ENCODE data around the gene PTPRN2.

PTPRN2 gene

DNA sequence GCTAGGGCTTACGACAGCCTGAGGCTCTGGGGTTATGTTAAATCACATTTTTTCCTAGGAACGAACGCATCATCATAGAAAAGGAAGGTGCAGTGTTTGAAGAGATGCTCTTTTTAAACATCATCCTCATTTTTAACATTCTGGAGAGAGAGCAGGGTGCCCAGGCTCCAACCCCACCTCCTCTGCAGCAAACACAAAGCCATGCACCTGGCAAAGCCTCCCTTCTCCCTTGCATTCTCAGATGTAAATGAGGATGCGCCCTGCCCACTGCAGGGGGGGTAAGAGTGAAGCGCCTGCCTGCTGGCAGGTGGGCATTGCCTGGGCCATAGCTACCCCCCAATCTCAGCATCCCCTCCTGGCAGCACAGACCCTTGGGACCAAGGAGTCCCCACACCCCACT, 92.4 kb downstream of the PTPRN2 start:
- in situ Hi-C loops (cut with MboI; ENCODE audit: low sequenced_read_pairs) = no loop called here

DNA sequence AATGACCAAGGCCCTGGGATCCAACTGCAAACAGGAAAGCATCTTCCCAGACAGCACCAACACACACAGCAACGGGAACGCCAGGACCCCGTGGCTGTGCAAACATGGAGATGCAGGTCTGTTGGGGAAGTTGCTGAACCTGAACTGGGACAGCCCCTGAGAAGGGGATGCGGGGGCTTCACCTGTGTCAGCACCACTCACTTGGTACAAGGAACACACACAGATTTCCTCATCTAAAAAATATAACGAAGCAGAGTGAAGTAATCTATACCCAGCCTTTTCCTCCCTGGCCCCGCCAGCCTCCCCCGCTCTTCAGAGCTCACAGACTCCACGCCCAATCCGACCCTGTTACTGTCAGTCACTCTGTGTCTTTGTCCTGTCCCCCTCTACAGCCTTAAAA, 93.0 kb downstream of the PTPRN2 start:
- in situ Hi-C loops (cut with MboI; ENCODE audit: low sequenced_read_pairs) = no loop called here

DNA sequence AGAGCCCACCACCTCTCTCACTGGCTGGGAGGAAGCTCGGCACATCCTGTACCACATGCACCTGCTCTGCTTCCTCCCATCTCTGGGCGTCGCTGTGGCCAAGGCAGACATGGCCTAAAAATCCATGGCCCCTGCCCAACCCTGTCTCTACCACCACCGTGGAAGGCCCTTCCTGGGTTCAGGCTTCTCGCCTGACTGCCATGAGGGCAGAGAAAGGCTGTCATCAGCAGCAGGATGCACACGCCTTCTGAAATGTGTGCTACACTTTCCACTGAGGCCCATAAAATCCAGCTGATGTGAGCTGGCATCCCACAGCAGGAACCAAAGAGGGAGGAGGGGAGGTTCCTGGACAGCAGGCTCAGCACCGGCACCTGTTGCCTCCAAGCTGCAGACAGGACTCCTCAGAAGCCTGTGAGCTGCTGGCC, 93.4 kb downstream of the PTPRN2 start:
- in situ Hi-C loops (cut with MboI; ENCODE audit: low sequenced_read_pairs) = no loop called here

DNA sequence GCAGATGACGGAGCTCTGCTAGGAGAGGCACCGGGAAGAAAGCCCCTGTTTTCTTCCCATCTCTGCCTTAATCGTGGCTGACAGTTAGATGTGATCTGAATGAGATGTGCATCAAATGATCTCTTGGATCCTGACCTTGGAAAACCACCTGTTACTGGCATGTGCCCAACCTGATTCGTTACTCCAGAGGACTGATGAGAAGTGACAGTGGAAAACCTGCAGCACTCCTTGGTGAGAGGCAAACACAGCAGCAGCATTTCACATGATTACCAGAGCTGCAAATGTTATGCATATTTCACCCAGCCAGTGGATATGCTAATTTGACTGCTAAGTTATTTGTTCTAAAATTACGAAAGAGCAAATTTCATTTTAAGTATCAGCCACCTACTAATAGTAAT, 95.3 kb downstream of the PTPRN2 start:
- in situ Hi-C loops (cut with MboI; ENCODE audit: low sequenced_read_pairs) = no loop called here

GRCh38 chr7:158491094-158491493, 96.5 kb downstream of the PTPRN2 start:
- in situ Hi-C loops (cut with MboI; ENCODE audit: low sequenced_read_pairs) = no loop called here

- in situ Hi-C loops (cut with MboI; ENCODE audit: low sequenced_read_pairs) = no loop called here
These were observed 97.3 kb downstream of the PTPRN2 start for GRCh38 chr7:158490171-158490782.

GRCh38 chr7:158489462-158490155, 98.0 kb downstream of the PTPRN2 start:
- in situ Hi-C loops (cut with MboI; ENCODE audit: low sequenced_read_pairs) = no loop called here

DNA sequence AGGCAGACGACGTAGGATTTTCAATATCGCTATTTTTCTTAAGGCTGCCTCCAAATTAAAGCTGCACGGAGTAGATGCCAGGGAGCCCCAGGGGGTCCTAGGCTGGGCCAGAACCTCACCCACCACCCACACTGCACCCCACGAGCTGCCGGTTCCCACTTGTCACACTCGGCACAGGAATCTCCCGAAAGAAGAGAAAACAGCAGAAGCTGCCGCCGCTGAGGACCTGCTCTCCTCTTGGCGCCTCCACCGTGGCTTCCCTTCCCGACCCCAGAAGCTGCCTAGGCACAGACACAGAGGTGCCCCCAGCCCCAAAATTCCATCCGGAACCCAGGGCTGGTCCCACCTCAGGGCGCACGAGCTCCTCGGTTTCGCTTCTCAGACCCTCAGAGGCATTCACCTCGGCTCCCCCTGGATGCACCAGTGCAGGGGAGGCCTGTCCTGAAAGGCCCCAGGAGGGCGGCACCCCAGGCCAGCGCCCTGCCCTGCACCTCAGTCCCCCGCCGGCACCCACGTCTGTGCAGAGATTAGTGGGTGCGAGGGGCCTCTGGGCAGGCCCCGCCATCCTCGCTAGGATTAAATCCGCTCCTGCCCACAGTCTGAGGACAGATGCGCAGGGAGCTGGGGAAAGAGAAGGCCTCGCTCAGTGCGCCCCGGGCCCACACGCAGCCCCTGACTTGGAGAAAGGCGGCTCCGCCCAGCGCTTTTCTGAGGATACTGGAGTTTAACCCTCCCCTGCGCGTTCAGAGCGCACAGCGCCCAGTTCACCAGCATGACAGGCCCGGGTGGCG, 99.2 kb downstream of the PTPRN2 start:
- in situ Hi-C loops (cut with MboI; ENCODE audit: low sequenced_read_pairs) = no loop called here

- in situ Hi-C loops (cut with MboI; ENCODE audit: low sequenced_read_pairs) = no loop called here
These were observed 99.9 kb downstream of the PTPRN2 start for GRCh38 chr7:158487631-158488151.

GRCh38 chr7:158486919-158487318, 100.7 kb downstream of the PTPRN2 start:
- in situ Hi-C loops (cut with MboI; ENCODE audit: low sequenced_read_pairs) = no loop called here

DNA sequence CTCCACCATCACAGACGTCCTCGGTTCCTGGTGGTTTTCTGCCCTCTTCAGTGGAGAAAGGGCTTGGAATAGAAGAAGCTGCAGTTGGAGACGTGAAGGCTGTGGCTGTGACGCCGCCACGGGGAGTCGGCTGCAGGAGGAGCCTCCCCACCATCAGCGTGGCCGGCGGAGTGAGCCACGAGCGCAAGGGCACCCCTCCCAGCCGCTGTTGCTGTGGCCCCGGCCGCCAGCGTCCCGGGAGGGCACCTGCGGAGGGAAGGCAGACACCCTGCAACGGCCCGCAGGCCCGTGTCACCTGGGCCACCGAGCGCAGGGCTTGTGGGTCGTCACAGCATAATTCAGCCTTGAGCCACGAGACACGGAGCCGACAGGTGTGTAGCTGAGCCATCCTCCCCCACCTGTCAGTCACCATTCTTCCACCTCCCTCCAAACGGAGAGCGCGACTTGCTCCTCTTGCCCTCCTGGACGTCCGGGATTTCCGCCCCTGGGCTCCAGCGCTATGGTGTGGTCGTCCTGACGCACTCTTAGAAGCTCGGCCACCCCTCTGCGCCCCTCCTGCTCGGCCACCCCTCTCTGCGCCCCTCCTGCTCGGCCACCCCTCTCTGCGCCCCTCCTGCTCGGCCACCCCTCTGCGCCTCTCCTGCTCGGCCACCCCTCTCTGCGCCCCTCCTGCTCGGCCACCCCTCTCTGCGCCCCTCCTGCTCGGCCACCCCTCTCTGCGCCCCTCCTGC, 102.7 kb downstream of the PTPRN2 start:
- in situ Hi-C loops (cut with MboI; ENCODE audit: low sequenced_read_pairs) = no loop called here

- in situ Hi-C loops (cut with MboI; ENCODE audit: low sequenced_read_pairs) = no loop called here
These were observed 105.1 kb downstream of the PTPRN2 start for GRCh38 chr7:158482480-158482879.

- in situ Hi-C loops (cut with MboI; ENCODE audit: low sequenced_read_pairs) = no loop called here
These were observed 108.0 kb downstream of the PTPRN2 start for GRCh38 chr7:158479664-158480025.

GRCh38 chr7:158479021-158479663, 108.5 kb downstream of the PTPRN2 start:
- in situ Hi-C loops (cut with MboI; ENCODE audit: low sequenced_read_pairs) = no loop called here

DNA sequence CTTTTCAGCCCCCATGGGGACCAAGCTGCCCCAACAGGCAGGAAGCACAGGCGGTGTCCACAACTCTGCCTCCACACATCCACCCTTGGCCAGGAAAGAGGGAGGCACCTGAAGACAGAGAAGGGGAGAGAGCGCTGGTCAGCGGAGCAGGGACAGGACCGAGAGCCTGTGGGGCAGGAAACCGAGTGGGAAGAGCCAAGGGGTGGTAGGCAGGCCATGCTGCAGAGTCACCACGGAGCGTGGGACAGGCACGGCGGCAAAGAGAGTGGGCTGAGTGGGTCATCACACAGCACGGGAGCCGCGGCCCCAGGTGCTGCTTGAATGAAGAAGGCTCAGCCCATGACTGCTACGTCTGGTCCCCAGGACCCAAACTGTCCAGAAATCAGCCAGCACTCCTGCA, 109.8 kb downstream of the PTPRN2 start:
- in situ Hi-C loops (cut with MboI; ENCODE audit: low sequenced_read_pairs) = no loop called here

DNA sequence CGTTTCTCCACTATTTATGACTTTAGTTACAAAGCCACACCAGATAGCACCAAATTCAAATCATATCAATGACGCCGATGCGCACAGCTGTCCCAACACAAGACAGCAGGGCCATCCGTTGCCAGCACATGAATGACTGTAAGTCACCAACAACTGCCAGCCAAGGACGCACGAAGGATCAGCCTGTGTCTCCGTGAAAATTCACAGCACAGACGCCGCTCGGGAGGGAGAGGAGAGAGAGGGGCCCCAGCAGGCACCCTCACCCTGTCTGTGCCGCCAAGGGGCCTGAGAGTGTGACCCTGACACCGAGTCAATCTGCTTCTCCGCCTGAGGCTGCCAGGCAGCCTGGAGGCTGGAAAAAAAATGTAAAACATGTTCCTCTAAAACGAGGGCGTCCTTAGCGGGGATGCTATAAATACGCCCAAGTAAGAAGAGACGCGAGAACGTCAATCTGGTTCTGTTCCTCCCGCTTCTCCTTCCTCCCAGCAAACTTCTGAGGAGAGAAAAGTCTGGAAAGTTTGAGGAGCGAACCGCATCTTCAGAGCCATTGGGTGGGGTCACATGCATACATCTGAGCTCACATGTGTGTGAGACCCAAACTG, 111.2 kb downstream of the PTPRN2 start:
- in situ Hi-C loops (cut with MboI; ENCODE audit: low sequenced_read_pairs) = no loop called here

- in situ Hi-C loops (cut with MboI; ENCODE audit: low sequenced_read_pairs) = no loop called here
These were observed 112.0 kb downstream of the PTPRN2 start for GRCh38 chr7:158475679-158476052.

DNA sequence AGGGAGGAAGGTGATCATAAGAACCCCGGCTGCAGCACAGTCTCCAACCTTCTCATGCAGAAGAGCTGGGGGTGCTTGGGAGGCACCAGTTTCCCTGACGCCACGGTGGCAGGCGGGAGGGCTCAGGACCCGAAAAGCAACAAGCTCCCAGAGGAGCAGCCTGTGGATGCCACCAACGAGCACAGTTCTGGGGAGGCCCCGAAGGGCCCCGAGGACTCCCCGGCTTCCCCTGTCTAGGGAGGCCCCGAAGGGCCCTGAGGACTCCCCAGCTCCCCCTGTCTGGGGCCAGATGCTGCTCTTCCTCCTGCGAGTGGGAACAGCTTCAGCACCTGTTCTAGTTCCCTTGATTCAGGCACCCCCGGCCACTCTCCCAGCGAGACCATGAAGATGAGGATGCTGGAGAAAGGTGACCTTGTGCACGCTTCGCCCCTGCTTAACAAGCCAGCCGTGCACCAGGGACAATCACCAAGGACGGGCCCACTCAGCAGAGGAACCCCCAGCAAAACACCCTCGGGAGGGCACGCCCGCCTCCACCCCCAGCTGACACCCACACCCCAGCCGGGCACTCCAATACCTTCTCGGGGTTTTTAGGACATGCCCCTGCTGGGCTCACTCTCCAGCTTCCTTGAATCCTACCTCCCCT, 112.5 kb downstream of the PTPRN2 start:
- in situ Hi-C loops (cut with MboI; ENCODE audit: low sequenced_read_pairs) = no loop called here

DNA sequence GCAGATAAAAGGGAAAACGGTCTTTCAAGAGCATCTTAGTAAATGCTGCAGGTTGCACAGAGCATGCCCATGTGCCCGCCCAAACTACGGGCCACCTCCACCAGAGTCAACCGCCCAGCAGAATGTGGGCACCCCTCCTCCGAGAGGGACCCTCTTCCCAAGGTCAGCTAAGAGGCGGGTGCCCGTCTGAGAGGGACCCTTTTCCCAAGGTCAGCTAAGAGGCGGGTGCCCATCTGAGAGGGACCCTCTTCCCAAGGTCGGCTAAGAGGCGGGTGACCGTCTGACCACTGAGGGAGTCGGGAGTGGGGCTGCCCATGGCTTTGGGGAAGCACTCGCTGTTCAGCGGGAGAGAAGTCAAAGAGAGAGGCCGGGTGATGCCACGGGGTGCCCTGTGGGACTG, 113.1 kb downstream of the PTPRN2 start:
- in situ Hi-C loops (cut with MboI; ENCODE audit: low sequenced_read_pairs) = no loop called here

DNA sequence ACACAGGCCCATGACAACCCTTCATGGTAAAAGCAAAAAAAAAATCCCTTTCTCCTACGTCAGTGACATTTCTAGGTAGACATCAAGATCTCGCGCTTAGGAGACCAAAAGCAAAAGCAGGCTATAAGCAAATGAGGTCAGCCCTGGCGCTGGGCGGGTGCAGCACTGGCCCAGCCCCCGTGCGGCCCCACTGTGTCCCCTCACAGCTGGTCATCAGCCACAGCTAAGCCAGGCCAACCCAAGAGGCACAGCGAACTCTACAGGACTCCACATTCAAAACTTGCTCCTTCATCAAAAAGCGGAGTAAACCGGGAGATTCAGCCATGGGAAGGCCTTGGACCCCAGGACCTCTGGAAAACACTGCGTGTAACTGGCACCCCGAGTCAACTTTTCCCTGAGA, 113.7 kb downstream of the PTPRN2 start:
- in situ Hi-C loops (cut with MboI; ENCODE audit: low sequenced_read_pairs) = no loop called here

Measured in hTERT RPE-1 (cell line).